IPS-NIHi7 (cell line): Measurements from ENCODE around the gene PAK2.
A peak's percentile ranks its signal among the peaks of the same experiment; 100 is the strongest.
"Not testable (repeated sequence)": the region's sequence is repeated elsewhere in the genome, so short reads cannot be mapped to it uniquely, and the experiment has no call there.

Experiments used
- DNase-seq: peaks from one replicate; pipeline ENCODE4 v3.0.0; 2012; ENCODE audit warnings: mixed read lengths; ENCODE audit errors: extremely low spot score

Gene PAK2

GRCh38 chr3:196843435-196844110, 103.9 kb downstream of the PAK2 start:
- DNase-seq, result no peak

- DNase-seq, result not testable (repeated sequence)
Measured at GRCh38 chr3:196844235-196845219, 104.9 kb downstream of the PAK2 start.

GRCh38 chr3:196848375-196848774, 108.7 kb downstream of the PAK2 start:
- DNase-seq, result not testable (repeated sequence)

- DNase-seq, result no peak
Measured at GRCh38 chr3:196849180-196849741, 109.6 kb downstream of the PAK2 start.

GRCh38 chr3:196863000-196863399, 123.3 kb downstream of the PAK2 start:
- DNase-seq, result not testable (repeated sequence)

- no peak for DNase-seq
Measured at GRCh38 chr3:196867155-196867506, 127.5 kb downstream of the PAK2 start.

GRCh38 chr3:196867507-196868296, 128.0 kb downstream of the PAK2 start, which contains the start of gene SENP5:
Gene SENP5 (plus strand): TSS chr3:196867920. CDS start chr3:196885182, 17,262 bp downstream.
- DNase-seq, result peak; percentile 98

- DNase-seq, result peak; percentile 33
Measured at GRCh38 chr3:196868297-196868661, 128.6 kb downstream of the PAK2 start.

- DNase-seq, result no peak
Measured at GRCh38 chr3:196872316-196872715, 132.7 kb downstream of the PAK2 start.

GRCh38 chr3:196874511-196875094, 134.9 kb downstream of the PAK2 start:
- DNase-seq, result not testable (repeated sequence)

- DNase-seq, result no peak
Measured at GRCh38 chr3:196875258-196875657, 135.6 kb downstream of the PAK2 start.
